Measurements from ENCODE around the gene CUL2.

- TF ChIP-seq POLR2A (IDR thresholded peaks at IDR 0.05; ENCODE audit: low read length) (no peak), GATA1 (IDR thresholded peaks at IDR 0.05; ENCODE audit: low read depth, low read length) (no peak)
Observed at GRCh38 chr10:35126062-35126529, 36.0 kb upstream of the CUL2 start.
